SK-N-SH (cell line): ENCODE measurements around the gene LMAN1. TPM values are rescaled to one million over a fixed set of nuclear protein-coding genes. Genes with fewer than 3 reads are reported as not detected.

Experiments
- CTCF ChIA-PET: fragments of 300-600, 350-600 bp; formaldehyde crosslinking; extraction: SDS; loops from one replicate; lab custom pipeline; 2021; lab: Yijun Ruan, JAX
- POLR2A ChIA-PET: fragments of 350-600 bp; sonication (Branson Sonifier 250); formaldehyde crosslinking; extraction: SDS; loops from one replicate; lab custom pipeline; 2020; ENCODE audit warnings: antibody characterized with exemption, inconsistent platforms; lab: Yijun Ruan, JAX
- DNase-seq: peaks from one replicate; pipeline ENCODE4 v3.0.0; 2012
- H2AFZ ChIP-seq: fragments of 200-600 bp; sonication (generic); 2 replicates; pipeline ENCODE4 v1.8.1; 2016; ENCODE audit warnings: antibody characterized with exemption, mild to moderate bottlenecking, low read depth
- H3F3A ChIP-seq: fragments of 200-600 bp; sonication (generic); replicated peaks from 2 replicates; pipeline ENCODE3; 2016; ENCODE audit warnings: antibody characterized with exemption, mild to moderate bottlenecking; ENCODE audit not compliant: insufficient read depth
- H3K27ac ChIP-seq, 2 experiments: fragments of 200-500 bp in 1 of 2; fragments of 200-600 bp in 1 of 2; sonication (Bioruptor generic) in 1 of 2; sonication (generic), shearing (Covaris generic) in 1 of 2; 2 replicates each; pipeline versions ENCODE4 v1.5.1 to v1.6.1; 2014 to 2016; ENCODE audit warnings: low read depth in 2 of 2, inconsistent platforms in 1 of 2, low read length in 1 of 2, mild to moderate bottlenecking in 1 of 2, mixed read lengths in 1 of 2
- H3K27me3 ChIP-seq: fragments of 200-600 bp; sonication (generic), shearing (Covaris generic); 2 replicates; pipeline ENCODE4 v1.6.1; 2016; ENCODE audit warnings: mixed run types; ENCODE audit not compliant: insufficient read depth
- H3K36me3 ChIP-seq, 2 experiments: fragments of 200-500 bp in 1 of 2; fragments of 200-600 bp in 1 of 2; sonication (Bioruptor generic) in 1 of 2; sonication (generic) in 1 of 2; replicated peaks in 1 of 2; 2 replicates each; pipeline versions ENCODE3 to v1.5.1; 2014 to 2016; ENCODE audit warnings: low read length in 1 of 2, mild to moderate bottlenecking in 1 of 2; ENCODE audit not compliant: insufficient read depth in 2 of 2, control insufficient read depth in 1 of 2
- H3K4me1 ChIP-seq, 2 experiments: fragments of 200-500 bp in 1 of 2; fragments of 200-600 bp in 1 of 2; sonication (Bioruptor generic) in 1 of 2; sonication (generic), shearing (Covaris generic) in 1 of 2; 2 replicates each; pipeline versions ENCODE4 v1.5.1 to v1.6.1; 2014 to 2016; ENCODE audit warnings: low read depth in 1 of 2, low read length in 1 of 2, mixed run types in 1 of 2; ENCODE audit not compliant: insufficient read depth in 2 of 2, control insufficient read depth in 1 of 2
- H3K4me2 ChIP-seq: fragments of 200-600 bp; sonication (generic), shearing (Covaris generic); 2 replicates; pipeline ENCODE4 v1.6.1; 2017; ENCODE audit warnings: mixed run types
- H3K4me3 ChIP-seq, 2 experiments: fragments of 200-500 bp in 1 of 2; fragments of 200-600 bp in 1 of 2; sonication (Bioruptor generic) in 1 of 2; sonication (generic), shearing (Covaris generic) in 1 of 2; 2 replicates each; pipeline versions ENCODE4 v1.5.1 to v1.8.1; 2014 to 2016; ENCODE audit warnings: low read depth in 2 of 2, inconsistent platforms in 1 of 2, low read length in 1 of 2, mild to moderate bottlenecking in 1 of 2, mixed read lengths in 1 of 2, moderate library complexity in 1 of 2
- H3K79me2 ChIP-seq: fragments of 200-600 bp; sonication (generic); 2 replicates; pipeline ENCODE4 v1.8.1; 2017; ENCODE audit warnings: mild to moderate bottlenecking; ENCODE audit not compliant: insufficient read depth
- H3K9ac ChIP-seq: fragments of 200-600 bp; sonication (generic); 2 replicates; pipeline ENCODE4 v1.6.1; 2017; ENCODE audit warnings: mixed run types
- H3K9me2 ChIP-seq: fragments of 200-600 bp; sonication (generic); 2 replicates; pipeline ENCODE4 v1.6.1; 2017; ENCODE audit warnings: mixed run types
- H3K9me3 ChIP-seq: fragments of 200-600 bp; sonication (generic); 2 replicates; pipeline ENCODE4 v1.6.1; 2017; ENCODE audit warnings: mixed run types, mild to moderate bottlenecking, moderate library complexity
- H4K20me1 ChIP-seq: fragments of 200-600 bp; sonication (generic); 2 replicates; pipeline ENCODE4 v1.6.1; 2017; ENCODE audit warnings: mild to moderate bottlenecking, mixed run types; ENCODE audit not compliant: insufficient read depth
- CHD2 ChIP-seq: fragments of 150-350 bp; IDR thresholded peaks from 2 replicates; pipeline ENCODE4 v1.6.1; 2018; ENCODE audit warnings: low read length; ENCODE audit not compliant: partially characterized antibody
- EZH2phosphoT487 ChIP-seq: fragments of 200-600 bp; sonication (generic); IDR thresholded peaks from 2 replicates; pipeline ENCODE4 v1.6.1; 2017; ENCODE audit warnings: low read depth, mixed run types, mild to moderate bottlenecking, antibody characterized with exemption, moderate library complexity, borderline replicate concordance
- GABPA ChIP-seq: IDR thresholded peaks from 2 replicates; pipeline ENCODE4 v1.4.0; 2012; ENCODE audit warnings: low read depth, mild to moderate bottlenecking
- GATA2 ChIP-seq: sonication (generic); formaldehyde crosslinking; IDR thresholded peaks from 2 replicates; pipeline ENCODE4 v1.5.0; 2020; ENCODE audit warnings: mild to moderate bottlenecking, missing genetic modification reagents
- MEF2A ChIP-seq: IDR thresholded peaks from 2 replicates; pipeline ENCODE4 v1.4.0; 2012; ENCODE audit warnings: low read depth, borderline replicate concordance
- MXI1 ChIP-seq: IDR thresholded peaks from 2 replicates; pipeline ENCODE4 v1.6.1; 2012; ENCODE audit warnings: mild to moderate bottlenecking, low read depth, low read length, improper control_type of control experiment
- POLR2AphosphoS5 ChIP-seq: IDR thresholded peaks from 2 replicates; pipeline ENCODE4 v1.6.1; 2012; ENCODE audit warnings: low read depth, low read length
- RCOR1 ChIP-seq: fragments of 150-350 bp; IDR thresholded peaks from 2 replicates; pipeline ENCODE4 v1.6.1; 2017; ENCODE audit warnings: antibody characterized with exemption, low read length
- SIN3A ChIP-seq: IDR thresholded peaks from 2 replicates; pipeline ENCODE4 v1.6.1; 2012; ENCODE audit warnings: low read depth, mild to moderate bottlenecking, low read length, moderate library complexity, borderline replicate concordance
- TCF12 ChIP-seq: IDR thresholded peaks from 2 replicates; pipeline ENCODE4 v1.4.0; 2012
- TEAD4 ChIP-seq: IDR thresholded peaks from 2 replicates; pipeline ENCODE4 v1.4.0; 2012; ENCODE audit warnings: mild to moderate bottlenecking, borderline replicate concordance; ENCODE audit not compliant: insufficient read depth
- WGBS: methylation state at CpG from one replicate; pipeline ENCODE4 v1.1.6; 2017; ENCODE audit warnings: low lambda C conversion rate; 5-methylcytosine and 5-hydroxymethylcytosine counted together
- polyA plus RNA-seq, 3 experiments: library from polyadenylated mRNA; depleted of rRNA; stranded (reverse); fragments of >200 nt; gene quantifications; 2 replicates each; pipeline ENCODE4 v1.2.3, GENCODE V29; 2012
- TF ChIP-seq, protein P1 (sequence below): fragments of 200-600 bp; sonication (generic); IDR thresholded peaks from 2 replicates; pipeline ENCODE4 v1.6.1; 2017; ENCODE audit warnings: antibody characterized with exemption, mild to moderate bottlenecking, moderate library complexity
- TF ChIP-seq, protein P2 (sequence below): fragments of 150-350 bp; IDR thresholded peaks from 2 replicates; pipeline ENCODE4 v1.6.1; 2017; ENCODE audit warnings: antibody characterized with exemption, low read length, low read depth, borderline replicate concordance
- TF ChIP-seq, protein P3 (sequence below): IDR thresholded peaks from 2 replicates; pipeline ENCODE4 v1.4.0; 2012; ENCODE audit warnings: low read depth, borderline replicate concordance
- TF ChIP-seq, protein P4 (sequence below): IDR thresholded peaks from 2 replicates; pipeline ENCODE4 v1.6.1; 2012; ENCODE audit warnings: mild to moderate bottlenecking, low read depth, low read length, moderate library complexity
- TF ChIP-seq, protein P5 (sequence below): fragments of 150-350 bp; IDR thresholded peaks from 2 replicates; pipeline ENCODE4 v1.6.1; 2016; ENCODE audit warnings: mild to moderate bottlenecking, low read depth, low read length
- TF ChIP-seq, protein P6 (sequence below): IDR thresholded peaks from 2 replicates; pipeline ENCODE4 v1.4.0; 2012; ENCODE audit warnings: low read depth, borderline replicate concordance

Gene LMAN1
- polyA plus RNA-seq, 1 of the 3 experiments (the other 2 are of a cell fraction) = 43.4 TPM

DNA sequence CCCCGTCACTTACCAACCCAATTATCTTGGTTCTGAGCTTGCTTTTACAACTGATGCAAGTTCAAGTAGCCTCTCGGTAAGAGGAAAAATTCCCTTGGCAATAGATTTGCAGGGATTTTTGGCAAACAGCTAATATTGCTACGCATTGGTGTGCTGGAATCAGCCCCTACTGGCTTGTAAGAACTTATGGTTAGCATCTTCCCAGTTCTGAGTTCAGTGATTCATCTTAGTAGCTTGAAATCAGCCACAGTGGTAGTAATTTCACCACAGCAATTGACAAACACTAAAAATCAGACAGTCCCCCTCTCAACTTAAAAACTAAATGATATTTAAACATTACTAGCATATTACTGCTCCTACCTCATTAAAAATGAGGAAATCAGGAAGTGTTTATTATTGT is 79.9 kb downstream of the LMAN1 start (continued):
- TF ChIP-seq, protein P1, sequence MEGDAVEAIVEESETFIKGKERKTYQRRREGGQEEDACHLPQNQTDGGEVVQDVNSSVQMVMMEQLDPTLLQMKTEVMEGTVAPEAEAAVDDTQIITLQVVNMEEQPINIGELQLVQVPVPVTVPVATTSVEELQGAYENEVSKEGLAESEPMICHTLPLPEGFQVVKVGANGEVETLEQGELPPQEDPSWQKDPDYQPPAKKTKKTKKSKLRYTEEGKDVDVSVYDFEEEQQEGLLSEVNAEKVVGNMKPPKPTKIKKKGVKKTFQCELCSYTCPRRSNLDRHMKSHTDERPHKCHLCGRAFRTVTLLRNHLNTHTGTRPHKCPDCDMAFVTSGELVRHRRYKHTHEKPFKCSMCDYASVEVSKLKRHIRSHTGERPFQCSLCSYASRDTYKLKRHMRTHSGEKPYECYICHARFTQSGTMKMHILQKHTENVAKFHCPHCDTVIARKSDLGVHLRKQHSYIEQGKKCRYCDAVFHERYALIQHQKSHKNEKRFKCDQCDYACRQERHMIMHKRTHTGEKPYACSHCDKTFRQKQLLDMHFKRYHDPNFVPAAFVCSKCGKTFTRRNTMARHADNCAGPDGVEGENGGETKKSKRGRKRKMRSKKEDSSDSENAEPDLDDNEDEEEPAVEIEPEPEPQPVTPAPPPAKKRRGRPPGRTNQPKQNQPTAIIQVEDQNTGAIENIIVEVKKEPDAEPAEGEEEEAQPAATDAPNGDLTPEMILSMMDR = no peak
- TF ChIP-seq EZH2phosphoT487 (no peak), POLR2AphosphoS5 (no peak)

DNA sequence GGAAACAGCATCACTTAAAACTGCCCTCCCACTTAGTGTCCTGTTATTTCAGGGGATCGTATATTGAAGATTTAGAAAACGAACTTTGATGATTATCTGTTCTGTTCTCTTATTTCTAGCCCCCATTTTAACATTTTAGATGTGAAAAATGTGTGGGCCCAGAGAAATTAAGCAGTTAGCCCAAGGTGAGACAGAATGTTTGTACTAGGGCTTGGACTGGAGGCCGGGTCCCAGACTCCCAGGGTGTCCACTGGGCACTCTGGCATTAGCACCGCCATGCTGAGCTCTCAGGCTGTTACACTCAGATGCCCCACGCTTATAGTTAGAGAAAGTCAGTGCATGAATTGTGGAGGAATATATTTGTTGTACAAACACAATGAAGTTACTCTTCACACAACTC is 80.3 kb downstream of the LMAN1 start:
- Histone ChIP-seq H3K9ac (no peak overlapping the region), H2AFZ (no peak overlapping the region), H3K9me2 (no peaks in the 10 kb centered on the region), H3K9me3 (no peaks in the 10 kb centered on the region), H3K4me3 (no peak overlapping the region), H3K4me1 (peaks cover 0 to under 1% of the 10 kb centered on the region in 2 experiments; a peak in 1 of 4 replicates), H4K20me1 (no peaks in the 10 kb centered on the region), H3K36me3 (no peaks in the 10 kb centered on the region), H3K79me2 (no peaks in the 10 kb centered on the region), H3K27me3 (peaks cover 57% of the 10 kb centered on the region), H3K4me2 (no peak overlapping the region), H3K27ac (no peak overlapping the region), H3F3A (no peaks in the 10 kb centered on the region)
- DNase-seq = no peak
- POLR2A ChIA-PET = no interaction called here
- CTCF ChIA-PET = interaction anchor here (0.9 to 4.6 kb wide), 5 partner anchors 10 to 124 kb away, joined by 3 to 25 read pairs (median 4); no protein-coding TSS in a partner anchor
- WGBS = 42% methylated on average over 5 of the region's 5 CpGs
- TF ChIP-seq POLR2AphosphoS5 = no peak
- TF ChIP-seq CHD2 = no peak
- TF ChIP-seq MEF2A = no peak
- no peak for TF ChIP-seq GATA2 (CRISPR knock-in tag)
- TF ChIP-seq, protein P2, sequence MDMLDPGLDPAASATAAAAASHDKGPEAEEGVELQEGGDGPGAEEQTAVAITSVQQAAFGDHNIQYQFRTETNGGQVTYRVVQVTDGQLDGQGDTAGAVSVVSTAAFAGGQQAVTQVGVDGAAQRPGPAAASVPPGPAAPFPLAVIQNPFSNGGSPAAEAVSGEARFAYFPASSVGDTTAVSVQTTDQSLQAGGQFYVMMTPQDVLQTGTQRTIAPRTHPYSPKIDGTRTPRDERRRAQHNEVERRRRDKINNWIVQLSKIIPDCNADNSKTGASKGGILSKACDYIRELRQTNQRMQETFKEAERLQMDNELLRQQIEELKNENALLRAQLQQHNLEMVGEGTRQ = no peak
- no peak for TF ChIP-seq GABPA
- TF ChIP-seq, protein P3, sequence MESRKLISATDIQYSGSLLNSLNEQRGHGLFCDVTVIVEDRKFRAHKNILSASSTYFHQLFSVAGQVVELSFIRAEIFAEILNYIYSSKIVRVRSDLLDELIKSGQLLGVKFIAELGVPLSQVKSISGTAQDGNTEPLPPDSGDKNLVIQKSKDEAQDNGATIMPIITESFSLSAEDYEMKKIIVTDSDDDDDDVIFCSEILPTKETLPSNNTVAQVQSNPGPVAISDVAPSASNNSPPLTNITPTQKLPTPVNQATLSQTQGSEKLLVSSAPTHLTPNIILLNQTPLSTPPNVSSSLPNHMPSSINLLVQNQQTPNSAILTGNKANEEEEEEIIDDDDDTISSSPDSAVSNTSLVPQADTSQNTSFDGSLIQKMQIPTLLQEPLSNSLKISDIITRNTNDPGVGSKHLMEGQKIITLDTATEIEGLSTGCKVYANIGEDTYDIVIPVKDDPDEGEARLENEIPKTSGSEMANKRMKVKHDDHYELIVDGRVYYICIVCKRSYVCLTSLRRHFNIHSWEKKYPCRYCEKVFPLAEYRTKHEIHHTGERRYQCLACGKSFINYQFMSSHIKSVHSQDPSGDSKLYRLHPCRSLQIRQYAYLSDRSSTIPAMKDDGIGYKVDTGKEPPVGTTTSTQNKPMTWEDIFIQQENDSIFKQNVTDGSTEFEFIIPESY = no peak
- no peak for TF ChIP-seq TCF12
- TF ChIP-seq RCOR1 = no peak
- TF ChIP-seq TEAD4 = no peak
- TF ChIP-seq, protein P4, sequence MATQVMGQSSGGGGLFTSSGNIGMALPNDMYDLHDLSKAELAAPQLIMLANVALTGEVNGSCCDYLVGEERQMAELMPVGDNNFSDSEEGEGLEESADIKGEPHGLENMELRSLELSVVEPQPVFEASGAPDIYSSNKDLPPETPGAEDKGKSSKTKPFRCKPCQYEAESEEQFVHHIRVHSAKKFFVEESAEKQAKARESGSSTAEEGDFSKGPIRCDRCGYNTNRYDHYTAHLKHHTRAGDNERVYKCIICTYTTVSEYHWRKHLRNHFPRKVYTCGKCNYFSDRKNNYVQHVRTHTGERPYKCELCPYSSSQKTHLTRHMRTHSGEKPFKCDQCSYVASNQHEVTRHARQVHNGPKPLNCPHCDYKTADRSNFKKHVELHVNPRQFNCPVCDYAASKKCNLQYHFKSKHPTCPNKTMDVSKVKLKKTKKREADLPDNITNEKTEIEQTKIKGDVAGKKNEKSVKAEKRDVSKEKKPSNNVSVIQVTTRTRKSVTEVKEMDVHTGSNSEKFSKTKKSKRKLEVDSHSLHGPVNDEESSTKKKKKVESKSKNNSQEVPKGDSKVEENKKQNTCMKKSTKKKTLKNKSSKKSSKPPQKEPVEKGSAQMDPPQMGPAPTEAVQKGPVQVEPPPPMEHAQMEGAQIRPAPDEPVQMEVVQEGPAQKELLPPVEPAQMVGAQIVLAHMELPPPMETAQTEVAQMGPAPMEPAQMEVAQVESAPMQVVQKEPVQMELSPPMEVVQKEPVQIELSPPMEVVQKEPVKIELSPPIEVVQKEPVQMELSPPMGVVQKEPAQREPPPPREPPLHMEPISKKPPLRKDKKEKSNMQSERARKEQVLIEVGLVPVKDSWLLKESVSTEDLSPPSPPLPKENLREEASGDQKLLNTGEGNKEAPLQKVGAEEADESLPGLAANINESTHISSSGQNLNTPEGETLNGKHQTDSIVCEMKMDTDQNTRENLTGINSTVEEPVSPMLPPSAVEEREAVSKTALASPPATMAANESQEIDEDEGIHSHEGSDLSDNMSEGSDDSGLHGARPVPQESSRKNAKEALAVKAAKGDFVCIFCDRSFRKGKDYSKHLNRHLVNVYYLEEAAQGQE = no peak
- TF ChIP-seq, protein P1 = no peak
- TF ChIP-seq, protein P5, sequence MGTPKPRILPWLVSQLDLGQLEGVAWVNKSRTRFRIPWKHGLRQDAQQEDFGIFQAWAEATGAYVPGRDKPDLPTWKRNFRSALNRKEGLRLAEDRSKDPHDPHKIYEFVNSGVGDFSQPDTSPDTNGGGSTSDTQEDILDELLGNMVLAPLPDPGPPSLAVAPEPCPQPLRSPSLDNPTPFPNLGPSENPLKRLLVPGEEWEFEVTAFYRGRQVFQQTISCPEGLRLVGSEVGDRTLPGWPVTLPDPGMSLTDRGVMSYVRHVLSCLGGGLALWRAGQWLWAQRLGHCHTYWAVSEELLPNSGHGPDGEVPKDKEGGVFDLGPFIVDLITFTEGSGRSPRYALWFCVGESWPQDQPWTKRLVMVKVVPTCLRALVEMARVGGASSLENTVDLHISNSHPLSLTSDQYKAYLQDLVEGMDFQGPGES = no peak
- no peak for TF ChIP-seq MXI1
- TF ChIP-seq, protein P6, sequence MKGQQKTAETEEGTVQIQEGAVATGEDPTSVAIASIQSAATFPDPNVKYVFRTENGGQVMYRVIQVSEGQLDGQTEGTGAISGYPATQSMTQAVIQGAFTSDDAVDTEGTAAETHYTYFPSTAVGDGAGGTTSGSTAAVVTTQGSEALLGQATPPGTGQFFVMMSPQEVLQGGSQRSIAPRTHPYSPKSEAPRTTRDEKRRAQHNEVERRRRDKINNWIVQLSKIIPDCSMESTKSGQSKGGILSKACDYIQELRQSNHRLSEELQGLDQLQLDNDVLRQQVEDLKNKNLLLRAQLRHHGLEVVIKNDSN = no peak
- no peak for TF ChIP-seq SIN3A
